Panc1 (cell line): Measurements from ENCODE around the gene DLL3.

Experiments
- CTCF ChIP-seq: fragments of 450-650 bp; IDR thresholded peaks from 2 replicates; pipeline ENCODE4 v1.5.1; 2017; ENCODE audit warnings: mild to moderate bottlenecking
- POLR2AphosphoS5 ChIP-seq: IDR thresholded peaks from 2 replicates; pipeline ENCODE4 v1.6.1; 2012; ENCODE audit warnings: mild to moderate bottlenecking, low read depth, low read length, moderate library complexity
- REST ChIP-seq, 2 experiments: IDR thresholded peaks; 2 replicates each; pipeline ENCODE4 v1.6.1; 2011 to 2012; ENCODE audit warnings: low read depth in 2 of 2, control low read depth in 1 of 2, low read length in 1 of 2, mild to moderate bottlenecking in 1 of 2, moderate library complexity in 1 of 2; ENCODE audit not compliant: insufficient read depth in 1 of 2
- TCF7L2 ChIP-seq: IDR thresholded peaks from 2 replicates; pipeline ENCODE4 v1.6.1; 2011; ENCODE audit warnings: mild to moderate bottlenecking, low read depth, low read length, inconsistent platforms

GRCh38 chr19:39531834-39532232 lies 33.1 kb downstream of the DLL3 start:
- TF ChIP-seq CTCF (no peak), POLR2AphosphoS5 (no peak), REST (IDR thresholded peaks at IDR 0.05; ENCODE audit: insufficient read depth in 1 of 2, low read depth in 2 of 2, low read length in 1 of 2) (no peak), TCF7L2 (no peak)
